CD4-positive, alpha-beta T cell (primary cell): Measurements from ENCODE around the gene PADI4. TPM values are rescaled to one million over a fixed set of nuclear protein-coding genes. Genes with fewer than 3 reads are reported as not detected.

ENCODE experiments used
- ATAC-seq: fragments of 200-7000 bp; cut with Tn5 transposase; one replicate; pipeline ENCODE4 v1.10.0; 2022; ENCODE audit warnings: mild to moderate bottlenecking; ENCODE audit not compliant: poor library complexity
- CTCF ChIA-PET: fragments of 350-600 bp; sonication (Branson Sonifier 250); formaldehyde crosslinking; loops from one replicate; lab custom pipeline; 2021; ENCODE audit warnings: antibody characterized with exemption, inconsistent platforms; lab: Charles Lee
- POLR2A ChIA-PET: fragments of 350-600 bp; sonication (Branson Sonifier 250); formaldehyde crosslinking; loops from one replicate; lab custom pipeline; 2021; ENCODE audit warnings: antibody characterized with exemption, inconsistent platforms; lab: Charles Lee
- DNase-seq, 14 experiments: peaks; one replicate each; pipeline ENCODE4 v3.0.0-alpha.2; 2013 to 2020; ENCODE audit warnings: mixed read lengths in 2 of 14
- H3K27ac ChIP-seq, 2 donors: one replicate each; pipeline versions ENCODE4 v1.5.1 to v1.7.0; 2013; ENCODE audit warnings: low read length in 2 of 2, low read depth in 1 of 2, mild to moderate bottlenecking in 1 of 2
- H3K27me3 ChIP-seq, 2 experiments: 1 replicate in 1 of 2; 2 replicates in 1 of 2; pipeline versions ENCODE4 v1.6.1 to v1.7.0; 2013; ENCODE audit warnings: low read length in 2 of 2, control low read depth in 1 of 2, mild to moderate bottlenecking in 1 of 2, moderate library complexity in 1 of 2; ENCODE audit not compliant: insufficient read depth in 2 of 2, control insufficient read depth in 1 of 2
- H3K36me3 ChIP-seq: one replicate; pipeline ENCODE4 v1.6.1; 2013; ENCODE audit warnings: low read length, control low read depth; ENCODE audit not compliant: insufficient read depth
- H3K4me1 ChIP-seq: one replicate; pipeline ENCODE4 v1.6.1; 2013; ENCODE audit warnings: low read length, control low read depth; ENCODE audit not compliant: insufficient read depth
- H3K4me3 ChIP-seq: one replicate; pipeline ENCODE4 v1.5.1; 2013; ENCODE audit warnings: mild to moderate bottlenecking, low read length, moderate library complexity
- H3K9me3 ChIP-seq, 2 experiments: 1 replicate in 1 of 2; 2 replicates in 1 of 2; pipeline versions ENCODE4 v1.6.1 to v1.7.0; 2013; ENCODE audit warnings: low read length in 2 of 2, mild to moderate bottlenecking in 2 of 2, control low read depth in 1 of 2, moderate library complexity in 1 of 2; ENCODE audit not compliant: control insufficient read depth in 1 of 2, insufficient read depth in 1 of 2
- H3K27ac Mint-ChIP-seq: one replicate; pipeline ENCODE4 v1.8.0; 2020; ENCODE audit warnings: mixed read lengths
- H3K27me3 Mint-ChIP-seq: one replicate; pipeline ENCODE4 v1.8.0; 2021; ENCODE audit warnings: mixed read lengths
- H3K36me3 Mint-ChIP-seq: one replicate; pipeline ENCODE4 v1.8.0; 2021; ENCODE audit warnings: low read depth, mixed read lengths
- H3K4me1 Mint-ChIP-seq: one replicate; pipeline ENCODE4 v1.8.0; 2021; ENCODE audit warnings: low read depth, mixed read lengths
- H3K4me3 Mint-ChIP-seq: one replicate; pipeline ENCODE4 v1.8.0; 2020; ENCODE audit warnings: mild to moderate bottlenecking, mixed read lengths
- H3K9me3 Mint-ChIP-seq: one replicate; pipeline ENCODE4 v1.8.0; 2020; ENCODE audit warnings: mixed read lengths
- CTCF ChIP-seq: fragments of 200-600 bp; IDR thresholded peaks from one replicate; pipeline ENCODE4 v1.8.0; 2022; ENCODE audit warnings: antibody characterized with exemption, mild to moderate bottlenecking
- intact Hi-C, 2 experiments: fragments of 100-400 bp; cut with DNase I in 1 of 2; cut with micrococcal nuclease in 1 of 2; formaldehyde crosslinking; loops; one replicate each; pipeline versions ENCODE4 v1.15.1 to v1.9.0; 2023 to 2025; cut with DNase I, micrococcal nuclease
- total RNA-seq, 174 experiments: library from RNA in 2 of 174; stranded (reverse) in 2 of 174; gene quantifications; one replicate each; pipeline ENCODE4 v1.2.3 and lab custom pipeline; 2021 to 2026

Gene PADI4
- total RNA-seq, 2 experiments from 2014 or later: 0.41 to 0.75 TPM

- no peak for TF ChIP-seq CTCF
- DNase-seq: no peak
- Histone ChIP-seq H3K9me3 (no peaks in the 10 kb centered on the region), H3K36me3 (no peaks in the 10 kb centered on the region), H3K4me3 (no peak overlapping the region), H3K27ac (no peak overlapping the region), H3K27me3 (peaks cover 6 to 9% of the 10 kb centered on the region in 2 experiments), H3K4me1 (no peaks in the 10 kb centered on the region)
- no peaks in the 10 kb centered on the region for H3K36me3 Mint-ChIP-seq
- H3K4me3 Mint-ChIP-seq: no peak overlapping the region
- H3K27me3 Mint-ChIP-seq: peaks cover 36% of the 10 kb centered on the region
- no peak overlapping the region for H3K27ac Mint-ChIP-seq
- intact Hi-C loops: no loop called here
- H3K4me1 Mint-ChIP-seq: no peaks in the 10 kb centered on the region
- ChIA-PET CTCF (no interaction called here), POLR2A (no interaction called here)
- no peaks in the 10 kb centered on the region for H3K9me3 Mint-ChIP-seq
- no peak for ATAC-seq
Measured at GRCh38 chr1:17290553-17290952, 17.4 kb upstream of the PADI4 start.

DNA sequence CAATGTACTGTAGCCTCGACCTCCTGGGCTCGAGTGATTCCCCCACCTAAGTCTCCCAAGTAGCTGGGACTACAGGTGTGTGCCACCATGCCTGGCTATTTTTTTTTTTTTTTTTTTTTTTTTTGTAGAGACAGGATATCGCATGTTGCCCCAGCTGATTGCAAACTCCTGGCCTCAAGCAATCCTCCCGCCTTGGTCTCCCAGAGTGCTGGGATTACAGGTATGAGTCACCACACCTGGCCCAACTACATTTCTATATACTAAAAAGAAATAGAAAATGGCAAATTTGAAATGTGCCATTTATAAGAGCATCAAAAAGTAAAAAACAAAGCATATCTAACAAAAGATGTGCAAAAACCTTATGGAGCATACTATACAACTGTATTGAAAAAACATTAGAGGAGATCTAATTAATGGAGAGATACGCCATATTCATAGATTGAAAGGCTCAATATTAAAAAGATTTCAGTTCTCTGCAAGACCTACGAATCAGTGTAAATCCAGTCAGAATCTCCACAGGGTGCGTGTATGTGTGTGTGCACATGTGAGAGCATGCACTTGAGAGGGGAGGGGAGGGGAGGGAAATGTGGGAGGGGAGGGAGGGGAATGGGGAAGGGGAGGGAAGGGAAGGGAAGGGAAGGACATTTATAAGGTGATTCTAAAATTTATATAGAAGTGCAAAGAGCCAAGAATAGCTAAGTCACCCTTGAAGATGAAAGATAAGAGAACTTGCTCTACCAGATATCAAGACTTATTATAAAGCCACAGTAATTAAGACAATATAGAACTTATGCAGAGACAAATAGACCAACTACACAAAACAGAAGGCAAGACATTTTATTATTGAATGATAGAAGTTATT lies 15.5 kb upstream of the PADI4 start:
- no peak for ATAC-seq
- peaks cover 9 to 12% of the 10 kb centered on the region in 2 experiments for H3K27me3 ChIP-seq
- Mint-ChIP-seq H3K9me3 (no peaks in the 10 kb centered on the region), H3K4me1 (no peaks in the 10 kb centered on the region), H3K36me3 (no peaks in the 10 kb centered on the region), H3K27ac (no peak overlapping the region), H3K4me3 (no peak overlapping the region), H3K27me3 (peaks cover 37% of the 10 kb centered on the region)
- no peaks in the 10 kb centered on the region for H3K36me3 ChIP-seq
- H3K4me1 ChIP-seq: no peaks in the 10 kb centered on the region
- intact Hi-C loops: no loop called here
- no peak for TF ChIP-seq CTCF
- ChIA-PET CTCF (no interaction called here), POLR2A (no interaction called here)
- no peaks in the 10 kb centered on the region for H3K9me3 ChIP-seq
- no peak overlapping the region for H3K4me3 ChIP-seq
- DNase-seq: no peak
- no peak overlapping the region for H3K27ac ChIP-seq

DNA sequence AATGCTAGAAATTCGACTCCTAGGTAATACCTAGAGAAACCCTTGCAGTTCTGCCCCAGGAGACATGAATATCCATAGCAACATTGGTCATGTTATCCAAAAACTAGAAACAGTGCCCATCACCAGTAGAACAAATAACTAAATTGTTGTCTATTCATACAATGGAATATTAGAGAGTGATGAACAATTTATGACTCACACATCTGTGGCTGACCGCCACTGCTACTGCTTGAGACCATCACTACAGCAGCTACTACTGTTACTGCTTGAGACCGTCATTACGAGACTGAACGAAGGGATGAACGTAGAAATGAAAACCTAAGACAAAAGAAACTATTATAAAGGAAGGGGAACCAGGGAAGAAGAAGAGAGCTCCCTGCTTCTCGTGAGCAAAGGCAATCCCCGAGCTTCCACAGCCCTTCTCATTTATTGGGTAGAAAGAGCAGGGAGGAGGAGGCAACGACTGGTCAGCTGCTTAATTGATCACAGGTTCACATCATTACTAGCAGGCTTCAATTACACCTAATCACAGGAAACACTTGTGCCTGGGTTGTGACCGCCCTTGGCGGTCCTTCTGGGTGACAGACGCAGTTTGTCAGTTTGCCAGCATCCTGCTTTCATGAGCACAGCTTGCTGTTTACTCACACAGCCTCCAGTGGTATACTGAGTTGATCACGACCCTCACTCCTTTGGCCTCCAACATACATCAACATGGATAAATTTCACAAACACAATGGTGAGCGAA lies 14.1 kb upstream of the PADI4 start:
- Histone ChIP-seq H3K27ac (no peak overlapping the region), H3K4me1 (no peaks in the 10 kb centered on the region), H3K27me3 (peaks cover 9 to 12% of the 10 kb centered on the region in 2 experiments), H3K9me3 (no peaks in the 10 kb centered on the region), H3K36me3 (no peaks in the 10 kb centered on the region), H3K4me3 (no peak overlapping the region)
- peaks cover 2% of the 10 kb centered on the region for H3K36me3 Mint-ChIP-seq
- no peaks in the 10 kb centered on the region for H3K9me3 Mint-ChIP-seq
- ATAC-seq: no peak
- ChIA-PET CTCF (no interaction called here), POLR2A (no interaction called here)
- intact Hi-C loops: no loop called here
- TF ChIP-seq CTCF: no peak
- H3K27ac Mint-ChIP-seq: no peak overlapping the region
- no peaks in the 10 kb centered on the region for H3K4me1 Mint-ChIP-seq
- no peak for DNase-seq
- H3K4me3 Mint-ChIP-seq: no peak overlapping the region
- peaks cover 44% of the 10 kb centered on the region for H3K27me3 Mint-ChIP-seq
